Muscle layer of duodenum (tissue), 2 donors: ENCODE data around the gene EBNA1BP2.
"Not testable (repeated sequence)": the region's sequence is repeated elsewhere in the genome, so short reads cannot be mapped to it uniquely, and the experiment has no call there.

Experiments used
- H3K27ac ChIP-seq: one replicate; pipeline ENCODE4 v1.7.0; 2013; ENCODE audit warnings: mild to moderate bottlenecking, low read length
- H3K27me3 ChIP-seq: one replicate; pipeline ENCODE4 v1.7.0; 2013; ENCODE audit warnings: low read depth, mild to moderate bottlenecking, control low read depth, low read length
- H3K36me3 ChIP-seq, 2 donors: one replicate each; pipeline ENCODE4 v1.7.0; 2013; ENCODE audit warnings: low read length in 2 of 2, control low read depth in 1 of 2, mild to moderate bottlenecking in 1 of 2; ENCODE audit not compliant: insufficient read depth in 2 of 2, control insufficient read depth in 1 of 2
- H3K4me1 ChIP-seq, 2 donors: one replicate each; pipeline ENCODE4 v1.7.0; 2013; ENCODE audit warnings: low read length in 2 of 2, mild to moderate bottlenecking in 2 of 2, control low read depth in 1 of 2, moderate library complexity in 1 of 2; ENCODE audit not compliant: insufficient read depth in 2 of 2, control insufficient read depth in 1 of 2
- H3K4me3 ChIP-seq, 2 donors: one replicate each; pipeline ENCODE4 v1.7.0; 2013; ENCODE audit warnings: low read length in 2 of 2, low read depth in 1 of 2, mild to moderate bottlenecking in 1 of 2
- H3K9me3 ChIP-seq, 2 donors: one replicate each; pipeline ENCODE4 v1.7.0; 2013; ENCODE audit warnings: low read length in 2 of 2, control low read depth in 1 of 2, mild to moderate bottlenecking in 1 of 2; ENCODE audit not compliant: control insufficient read depth in 1 of 2
- donor health status: healthy.

EBNA1BP2 gene

GRCh38 chr1:43165765-43166164, 6.3 kb downstream of the EBNA1BP2 start:
- Histone ChIP-seq H3K27ac (no peak overlapping the region), H3K4me3 (no peak overlapping the region), H3K4me1 (no peaks in the 10 kb centered on the region), H3K27me3 (no peaks in the 10 kb centered on the region), H3K9me3 (no peaks in the 10 kb centered on the region), H3K36me3 (peaks cover 55 to 73% of the 10 kb centered on the region in 2 donors)

- Histone ChIP-seq H3K4me1 (no peaks in the 10 kb centered on the region), H3K36me3 (peaks cover 55 to 71% of the 10 kb centered on the region in 2 donors), H3K27ac (no peak overlapping the region), H3K9me3 (no peaks in the 10 kb centered on the region), H3K27me3 (no peaks in the 10 kb centered on the region), H3K4me3 (no peak overlapping the region)
These were observed 6.9 kb downstream of the EBNA1BP2 start for GRCh38 chr1:43165162-43165561.

GRCh38 chr1:43156026-43156425, 16.1 kb downstream of the EBNA1BP2 start:
- Histone ChIP-seq H3K4me1 (no peaks in the 10 kb centered on the region), H3K9me3 (no peaks in the 10 kb centered on the region), H3K36me3 (no peaks in the 10 kb centered on the region)

GRCh38 chr1:43153443-43153842, 18.6 kb downstream of the EBNA1BP2 start:
- no peak overlapping the region for H3K27ac ChIP-seq
- H3K36me3 ChIP-seq, result no peaks in the 10 kb centered on the region
- no peak overlapping the region for H3K4me3 ChIP-seq
- no peaks in the 10 kb centered on the region for H3K9me3 ChIP-seq
- peaks cover 7% of the 10 kb centered on the region for H3K27me3 ChIP-seq
- no peaks in the 10 kb centered on the region for H3K4me1 ChIP-seq

More at GRCh38 chr1:43156026-43156425, 16.1 kb downstream of the EBNA1BP2 start:
- no peak overlapping the region for H3K4me3 ChIP-seq
- no peak overlapping the region for H3K27ac ChIP-seq
- peaks cover 7% of the 10 kb centered on the region for H3K27me3 ChIP-seq

GRCh38 chr1:43152866-43153265, 19.2 kb downstream of the EBNA1BP2 start:
- peaks cover 8% of the 10 kb centered on the region for H3K27me3 ChIP-seq
- no peak overlapping the region for H3K4me3 ChIP-seq
- no peaks in the 10 kb centered on the region for H3K9me3 ChIP-seq
- H3K27ac ChIP-seq, result no peak overlapping the region
- H3K4me1 ChIP-seq, result peaks cover 0 to 2% of the 10 kb centered on the region in 2 donors
- no peaks in the 10 kb centered on the region for H3K36me3 ChIP-seq

- H3K4me3 ChIP-seq, result no peak overlapping the region
- peaks cover 15% of the 10 kb centered on the region for H3K27me3 ChIP-seq
- peaks cover 3 to 8% of the 10 kb centered on the region in 2 donors for H3K4me1 ChIP-seq
- no peaks in the 10 kb centered on the region for H3K9me3 ChIP-seq
- H3K36me3 ChIP-seq, result no peaks in the 10 kb centered on the region
- H3K27ac ChIP-seq, result no peak overlapping the region
These were observed 22.2 kb downstream of the EBNA1BP2 start for GRCh38 chr1:43149889-43150288.

- H3K9me3 ChIP-seq, result no peaks in the 10 kb centered on the region
- H3K36me3 ChIP-seq, result no peaks in the 10 kb centered on the region
- no peak overlapping the region for H3K27ac ChIP-seq
- peaks cover 3 to 8% of the 10 kb centered on the region in 2 donors for H3K4me1 ChIP-seq
- peak overlapping the region; percentile 49 to 67 for H3K4me3 ChIP-seq
- peaks cover 27% of the 10 kb centered on the region for H3K27me3 ChIP-seq
These were observed 24.3 kb downstream of the EBNA1BP2 start for GRCh38 chr1:43147625-43148327.

- peaks cover 3 to 8% of the 10 kb centered on the region in 2 donors for H3K4me1 ChIP-seq
- no peak overlapping the region for H3K27ac ChIP-seq
- peaks cover 0 to 3% of the 10 kb centered on the region in 2 donors for H3K9me3 ChIP-seq
- H3K4me3 ChIP-seq, result no peak overlapping the region
- H3K36me3 ChIP-seq, result no peaks in the 10 kb centered on the region
- peaks cover 19% of the 10 kb centered on the region for H3K27me3 ChIP-seq
These were observed 27.9 kb downstream of the EBNA1BP2 start for GRCh38 chr1:43144237-43144636.

- Histone ChIP-seq H3K9me3 (peaks cover 0 to 3% of the 10 kb centered on the region in 2 donors), H3K27ac (no peak overlapping the region), H3K36me3 (no peaks in the 10 kb centered on the region), H3K27me3 (peaks cover 19% of the 10 kb centered on the region), H3K4me3 (no peak overlapping the region), H3K4me1 (peaks cover 3 to 8% of the 10 kb centered on the region in 2 donors)
These were observed 28.6 kb downstream of the EBNA1BP2 start for GRCh38 chr1:43143441-43143888.

- Histone ChIP-seq H3K9me3 (peaks cover 0 to 3% of the 10 kb centered on the region in 2 donors), H3K27ac (no peak overlapping the region), H3K4me3 (no peak overlapping the region), H3K27me3 (peaks cover 14% of the 10 kb centered on the region), H3K36me3 (no peaks in the 10 kb centered on the region), H3K4me1 (no peaks in the 10 kb centered on the region)
These were observed 31.5 kb downstream of the EBNA1BP2 start for GRCh38 chr1:43140583-43140982.

GRCh38 chr1:43140010-43140409, 32.1 kb downstream of the EBNA1BP2 start:
- Histone ChIP-seq H3K4me3 (no peak overlapping the region), H3K27ac (no peak overlapping the region), H3K4me1 (no peaks in the 10 kb centered on the region), H3K36me3 (no peaks in the 10 kb centered on the region), H3K27me3 (peaks cover 13% of the 10 kb centered on the region), H3K9me3 (peaks cover 0 to 3% of the 10 kb centered on the region in 2 donors)

GRCh38 chr1:43139295-43139694, 32.8 kb downstream of the EBNA1BP2 start:
- H3K9me3 ChIP-seq, H3K4me3 ChIP-seq, H3K36me3 ChIP-seq, H3K4me1 ChIP-seq, H3K27ac ChIP-seq, H3K27me3 ChIP-seq: not testable (repeated sequence)
